Mucosa of descending colon (tissue), 3 donors: ENCODE results near the gene CAPZB. TPM values are rescaled to one million over a fixed set of nuclear protein-coding genes. Genes with fewer than 3 reads are reported as not detected.

Experiments used
- ATAC-seq: fragments of 200-7000 bp; cut with Tn5 transposase; one replicate; pipeline ENCODE4 v1.9.1; 2020; ENCODE audit warnings: mild to moderate bottlenecking, moderate library complexity
- DNase-seq, 3 donors: peaks; one replicate each; pipeline ENCODE4 v3.0.0-alpha.2; 2020
- H3K36me3 ChIP-seq: fragments of 200-600 bp; one replicate; pipeline ENCODE4 v1.8.0; 2021; ENCODE audit warnings: low read depth, mild to moderate bottlenecking
- H3K4me1 ChIP-seq: fragments of 200-600 bp; one replicate; pipeline ENCODE4 v1.8.0; 2021; ENCODE audit warnings: low read depth, mild to moderate bottlenecking
- H3K4me3 ChIP-seq: fragments of 200-600 bp; one replicate; pipeline ENCODE4 v1.8.0; 2021; ENCODE audit warnings: mild to moderate bottlenecking
- H3K9me3 ChIP-seq: fragments of 200-600 bp; one replicate; pipeline ENCODE4 v1.8.0; 2021; ENCODE audit warnings: mild to moderate bottlenecking
- intact Hi-C, 2 donors: fragments of 100-400 bp; cut with DNase I in 1 of 2; cut with micrococcal nuclease in 1 of 2; formaldehyde crosslinking; loops; one replicate each; pipeline versions ENCODE4 v1.11.0 to v1.11.1; 2022; cut with DNase I, micrococcal nuclease
- total RNA-seq, 3 donors: library from RNA; stranded (reverse); fragmentation: NEBNext Ultra II Directional in 2 of 3; extraction: Animal tissue kit (Norgen Biotek cat#: 25700) in 2 of 3; gene quantifications; one replicate each; pipeline versions ENCODE4 v1.2.1 to v1.2.4, GENCODE V29; 2021 to 2023
- TF ChIP-seq, protein P1 (sequence below): fragments of 200-600 bp; IDR thresholded peaks from one replicate; pipeline ENCODE4 v1.8.0; 2022; ENCODE audit warnings: antibody characterized with exemption, mild to moderate bottlenecking
- donor health status: DM: no; HTN: no; CAD: no; lungs with moderate emphysema.
- donor health status: DM: no; HTN: no; CAD: no.
- donor health status: DM: no; HTN: yes; CAD: no.

The CAPZB gene
- total RNA-seq, 3 donors from 2014 or later: 346 to 393 (median 381) TPM

GRCh38 chr1:19429611-19430010 is 55.7 kb downstream of the CAPZB start:
- no peak for DNase-seq
- intact Hi-C loops: no loop called here
- H3K4me1 ChIP-seq: peaks cover 59% of the 10 kb centered on the region
- H3K4me3 ChIP-seq: no peak overlapping the region
- TF ChIP-seq, protein P1, sequence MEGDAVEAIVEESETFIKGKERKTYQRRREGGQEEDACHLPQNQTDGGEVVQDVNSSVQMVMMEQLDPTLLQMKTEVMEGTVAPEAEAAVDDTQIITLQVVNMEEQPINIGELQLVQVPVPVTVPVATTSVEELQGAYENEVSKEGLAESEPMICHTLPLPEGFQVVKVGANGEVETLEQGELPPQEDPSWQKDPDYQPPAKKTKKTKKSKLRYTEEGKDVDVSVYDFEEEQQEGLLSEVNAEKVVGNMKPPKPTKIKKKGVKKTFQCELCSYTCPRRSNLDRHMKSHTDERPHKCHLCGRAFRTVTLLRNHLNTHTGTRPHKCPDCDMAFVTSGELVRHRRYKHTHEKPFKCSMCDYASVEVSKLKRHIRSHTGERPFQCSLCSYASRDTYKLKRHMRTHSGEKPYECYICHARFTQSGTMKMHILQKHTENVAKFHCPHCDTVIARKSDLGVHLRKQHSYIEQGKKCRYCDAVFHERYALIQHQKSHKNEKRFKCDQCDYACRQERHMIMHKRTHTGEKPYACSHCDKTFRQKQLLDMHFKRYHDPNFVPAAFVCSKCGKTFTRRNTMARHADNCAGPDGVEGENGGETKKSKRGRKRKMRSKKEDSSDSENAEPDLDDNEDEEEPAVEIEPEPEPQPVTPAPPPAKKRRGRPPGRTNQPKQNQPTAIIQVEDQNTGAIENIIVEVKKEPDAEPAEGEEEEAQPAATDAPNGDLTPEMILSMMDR: no peak
- no peaks in the 10 kb centered on the region for H3K9me3 ChIP-seq
- no peak for ATAC-seq
- no peaks in the 10 kb centered on the region for H3K36me3 ChIP-seq

- intact Hi-C loops: no loop called here
- Histone ChIP-seq H3K9me3 (no peaks in the 10 kb centered on the region), H3K36me3 (no peaks in the 10 kb centered on the region), H3K4me1 (peaks cover 55% of the 10 kb centered on the region), H3K4me3 (no peak overlapping the region)
- TF ChIP-seq, protein P1: no peak
- ATAC-seq: no peak
- no peak for DNase-seq
Observed at GRCh38 chr1:19427087-19427781, 58.1 kb downstream of the CAPZB start.

- DNase-seq: no peak
- intact Hi-C loops: no loop called here
- Histone ChIP-seq H3K9me3 (no peaks in the 10 kb centered on the region), H3K4me1 (peaks cover 55% of the 10 kb centered on the region), H3K36me3 (no peaks in the 10 kb centered on the region), H3K4me3 (no peak overlapping the region)
- TF ChIP-seq, protein P1: no peak
- no peak for ATAC-seq
Observed at GRCh38 chr1:19426294-19427086, 58.8 kb downstream of the CAPZB start.

DNA sequence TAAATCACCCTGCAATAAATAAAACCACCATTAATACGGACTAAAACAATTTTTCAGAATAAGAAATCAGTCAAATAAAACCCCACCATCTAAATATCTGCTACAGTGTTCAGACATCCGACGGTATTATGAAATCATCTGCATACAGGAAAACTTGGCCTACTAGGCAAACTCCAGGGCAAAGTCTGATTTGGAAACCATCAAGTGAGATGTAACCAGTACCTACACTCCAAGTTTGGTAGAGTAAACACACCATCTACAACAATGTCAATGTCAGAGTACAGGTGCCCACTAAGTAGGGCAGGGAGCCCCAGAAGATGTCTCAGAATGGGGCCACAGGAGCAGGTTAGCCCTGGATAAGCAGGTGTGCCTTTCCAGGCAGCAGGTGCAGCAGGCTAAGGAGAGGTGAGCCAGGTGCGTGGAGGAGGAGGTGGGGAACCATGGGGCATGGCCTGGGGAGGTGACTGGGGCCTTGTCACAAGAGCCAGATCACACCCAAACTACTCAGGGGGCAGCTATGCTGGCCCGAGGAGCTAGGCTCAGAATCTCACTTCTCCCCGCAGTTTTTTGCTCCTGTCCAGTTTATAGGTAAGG is 59.6 kb downstream of the CAPZB start:
- peak; percentile 59 for ATAC-seq
- intact Hi-C loops: no loop called here
- peak in 2 of 3 donors; percentile 53 to 64 for DNase-seq
- H3K4me1 ChIP-seq: peaks cover 54% of the 10 kb centered on the region
- H3K9me3 ChIP-seq: no peaks in the 10 kb centered on the region
- no peaks in the 10 kb centered on the region for H3K36me3 ChIP-seq
- H3K4me3 ChIP-seq: no peak overlapping the region
- TF ChIP-seq, protein P1: no peak

DNA sequence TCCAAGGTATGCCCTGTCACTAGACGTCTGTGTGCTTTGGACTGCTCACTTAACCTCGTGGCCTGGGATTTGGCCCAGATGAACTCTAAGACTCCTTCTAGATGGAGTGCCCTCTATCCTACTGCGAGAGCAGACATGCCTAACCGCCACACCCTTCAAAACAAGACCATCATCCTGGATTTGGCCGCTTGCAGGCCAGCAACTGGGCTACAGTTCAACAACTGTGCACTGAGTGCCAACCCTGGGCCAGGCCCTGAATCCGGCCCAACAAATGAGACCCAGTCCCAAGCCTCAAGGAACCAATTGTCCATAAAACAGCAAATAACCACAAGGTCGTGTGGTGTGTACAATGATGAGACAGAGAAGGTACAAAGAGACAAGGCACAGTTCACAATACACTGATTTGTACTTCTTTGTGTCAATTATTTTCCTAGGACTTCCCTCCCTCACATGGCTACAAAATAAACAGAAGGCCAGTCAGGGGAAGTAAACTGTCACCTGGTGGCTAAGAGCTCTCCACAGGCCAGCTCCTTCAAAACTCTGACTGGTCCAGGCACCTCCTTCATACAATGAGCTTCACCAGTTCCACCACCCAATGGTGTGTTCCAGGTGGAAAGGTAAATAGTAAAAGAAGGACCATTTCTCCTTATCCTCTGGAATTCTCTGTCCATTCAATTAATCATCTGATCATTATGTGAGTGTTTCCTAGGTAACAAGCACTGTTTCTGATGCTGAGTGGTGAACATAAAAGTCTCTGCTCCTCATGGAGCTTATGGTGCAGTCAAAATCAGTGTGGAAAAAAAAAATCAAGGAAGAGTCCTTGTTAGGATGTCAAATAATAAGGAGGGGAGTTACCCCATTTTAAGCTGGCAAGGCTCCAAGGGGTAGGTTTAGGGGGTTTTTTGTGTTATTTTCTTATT is 60.4 kb downstream of the CAPZB start:
- H3K4me1 ChIP-seq: peaks cover 45% of the 10 kb centered on the region
- no peak for DNase-seq

More for the DNA sequence above, 60.4 kb downstream of the CAPZB start:
- Histone ChIP-seq H3K9me3 (no peaks in the 10 kb centered on the region), H3K4me3 (no peak overlapping the region), H3K36me3 (no peaks in the 10 kb centered on the region)
- intact Hi-C loops: no loop called here
- TF ChIP-seq, protein P1: no peak
- ATAC-seq: no peak
